ENCODE data around the gene EHBP1. TPM values are rescaled to one million over a fixed set of nuclear protein-coding genes. Genes with fewer than 3 reads are reported as not detected.

Gene EHBP1
- total RNA-seq, 1 donor from 2014 or later = 46.5 TPM

GRCh38 chr2:62686012-62686685, 19.4 kb upstream of the EHBP1 start:
- Mint-ChIP-seq H3K4me3 (ENCODE audit: unreplicated experiment) (no peak overlapping the region), H3K9me3 (ENCODE audit: unreplicated experiment) (no peaks in the 10 kb centered on the region), H3K27ac (ENCODE audit: unreplicated experiment) (no peak overlapping the region), H3K36me3 (ENCODE audit: unreplicated experiment) (no peaks in the 10 kb centered on the region), H3K4me1 (ENCODE audit: unreplicated experiment) (no peaks in the 10 kb centered on the region), H3K27me3 (ENCODE audit: unreplicated experiment) (peaks cover 41% of the 10 kb centered on the region)
- no peak for DNase-seq (ENCODE audit: extremely low spot score, unreplicated experiment)
- TF ChIP-seq CTCF (IDR thresholded peaks at IDR 0.05) = no peak

GRCh38 chr2:62687636-62688035, 17.9 kb upstream of the EHBP1 start:
- Mint-ChIP-seq H3K27me3 (ENCODE audit: unreplicated experiment) (peaks cover 44% of the 10 kb centered on the region), H3K27ac (ENCODE audit: unreplicated experiment) (no peak overlapping the region), H3K36me3 (ENCODE audit: unreplicated experiment) (no peaks in the 10 kb centered on the region), H3K4me3 (ENCODE audit: unreplicated experiment) (no peak overlapping the region), H3K4me1 (ENCODE audit: unreplicated experiment) (no peaks in the 10 kb centered on the region), H3K9me3 (ENCODE audit: unreplicated experiment) (no peaks in the 10 kb centered on the region)
- no peak for TF ChIP-seq CTCF (IDR thresholded peaks at IDR 0.05)
- DNase-seq (ENCODE audit: extremely low spot score, unreplicated experiment) = no peak

GRCh38 chr2:62688771-62689170, 16.7 kb upstream of the EHBP1 start:
- H3K4me1 Mint-ChIP-seq (ENCODE audit: unreplicated experiment) = no peaks in the 10 kb centered on the region
- DNase-seq (ENCODE audit: extremely low spot score, unreplicated experiment) = no peak
- no peaks in the 10 kb centered on the region for H3K9me3 Mint-ChIP-seq (ENCODE audit: unreplicated experiment)
- peaks cover 49% of the 10 kb centered on the region for H3K27me3 Mint-ChIP-seq (ENCODE audit: unreplicated experiment)
- H3K36me3 Mint-ChIP-seq (ENCODE audit: unreplicated experiment) = no peaks in the 10 kb centered on the region
- H3K27ac Mint-ChIP-seq (ENCODE audit: unreplicated experiment) = no peak overlapping the region
- H3K4me3 Mint-ChIP-seq (ENCODE audit: unreplicated experiment) = no peak overlapping the region
- no peak for TF ChIP-seq CTCF (IDR thresholded peaks at IDR 0.05)

- no peak for DNase-seq (ENCODE audit: extremely low spot score, unreplicated experiment)
- Mint-ChIP-seq H3K27ac (ENCODE audit: unreplicated experiment) (no peak overlapping the region), H3K36me3 (ENCODE audit: unreplicated experiment) (no peaks in the 10 kb centered on the region), H3K9me3 (ENCODE audit: unreplicated experiment) (no peaks in the 10 kb centered on the region), H3K27me3 (ENCODE audit: unreplicated experiment) (peaks cover 33% of the 10 kb centered on the region), H3K4me3 (ENCODE audit: unreplicated experiment) (no peak overlapping the region), H3K4me1 (ENCODE audit: unreplicated experiment) (no peaks in the 10 kb centered on the region)
- TF ChIP-seq CTCF (IDR thresholded peaks at IDR 0.05) = no peak
Observed at GRCh38 chr2:62691186-62691585, 14.3 kb upstream of the EHBP1 start.

GRCh38 chr2:62692225-62692624, 13.3 kb upstream of the EHBP1 start:
- no peak overlapping the region for H3K27ac Mint-ChIP-seq (ENCODE audit: unreplicated experiment)
- no peak for DNase-seq (ENCODE audit: extremely low spot score, unreplicated experiment)
- no peaks in the 10 kb centered on the region for H3K36me3 Mint-ChIP-seq (ENCODE audit: unreplicated experiment)
- no peak overlapping the region for H3K4me3 Mint-ChIP-seq (ENCODE audit: unreplicated experiment)
- H3K4me1 Mint-ChIP-seq (ENCODE audit: unreplicated experiment) = no peaks in the 10 kb centered on the region
- TF ChIP-seq CTCF (IDR thresholded peaks at IDR 0.05) = no peak
- peaks cover 28% of the 10 kb centered on the region for H3K27me3 Mint-ChIP-seq (ENCODE audit: unreplicated experiment)
- H3K9me3 Mint-ChIP-seq (ENCODE audit: unreplicated experiment) = no peaks in the 10 kb centered on the region

All from osteocyte (in vitro differentiated cells).